OCI-LY3 (cell line): ENCODE data around the gene PTGS1.
"Not testable (repeated sequence)": the region's sequence is repeated elsewhere in the genome, so short reads cannot be mapped to it uniquely, and the experiment has no call there.

ENCODE experiments used
- H2AFZ ChIP-seq: fragments of 200-600, 300-600 bp; shearing (Covaris generic); 2 replicates; pipeline ENCODE4 v1.6.0; 2014; ENCODE audit warnings: antibody characterized with exemption, low read depth, low read length
- H3K27ac ChIP-seq: fragments of 200-600, 300-600 bp; sonication (generic); 2 replicates; pipeline ENCODE4 v1.5.1; 2014; ENCODE audit warnings: mild to moderate bottlenecking, low read length, moderate library complexity, mixed read lengths
- H3K27me3 ChIP-seq: fragments of 200-600, 300-600 bp; sonication (generic); 2 replicates; pipeline ENCODE4 v1.6.1; 2014; ENCODE audit warnings: low read depth, low read length, mixed read lengths
- H3K36me3 ChIP-seq: fragments of 200-600, 300-600 bp; sonication (generic); replicated peaks from 2 replicates; pipeline ENCODE3; 2014; ENCODE audit warnings: low read depth, low read length, mixed read lengths
- H3K4me1 ChIP-seq: fragments of 300-600, 200-600 bp; sonication (generic); 2 replicates; pipeline ENCODE4 v1.6.1; 2014; ENCODE audit warnings: low read length, mixed read lengths
- H3K4me2 ChIP-seq: fragments of 200-600, 300-600 bp; sonication (generic); 2 replicates; pipeline ENCODE4 v1.6.1; 2014; ENCODE audit warnings: low read length, mixed read lengths
- H3K4me3 ChIP-seq: fragments of 300-600, 200-600 bp; sonication (generic); 2 replicates; pipeline ENCODE4 v1.5.1; 2014; ENCODE audit warnings: antibody characterized with exemption, mild to moderate bottlenecking, low read length, moderate library complexity
- H3K79me2 ChIP-seq: fragments of 300-600, 200-600 bp; shearing (Covaris generic); 2 replicates; pipeline ENCODE4 v1.6.1; 2014; ENCODE audit warnings: mild to moderate bottlenecking, low read length, mixed read lengths
- H3K9ac ChIP-seq: fragments of 300-600, 200-600 bp; shearing (Covaris generic); 2 replicates; pipeline ENCODE4 v1.6.0; 2014; ENCODE audit warnings: mild to moderate bottlenecking, low read length, moderate library complexity
- H3K9me3 ChIP-seq: fragments of 200-600, 300-600 bp; shearing (Covaris generic); 2 replicates; pipeline ENCODE4 v1.6.1; 2014; ENCODE audit warnings: low read length, mixed read lengths; ENCODE audit not compliant: insufficient read depth
- H4K20me1 ChIP-seq: fragments of 200-600, 300-600 bp; sonication (generic); 2 replicates; pipeline ENCODE4 v1.6.1; 2016; ENCODE audit warnings: low read length, mixed read lengths; ENCODE audit not compliant: insufficient read depth
- CTCF ChIP-seq: fragments of 200-600, 300-600 bp; sonication (generic); IDR thresholded peaks from 2 replicates; pipeline ENCODE4 v1.5.1; 2014; ENCODE audit warnings: antibody characterized with exemption, low read length, low read depth
- EZH2phosphoT487 ChIP-seq: fragments of 200-600 bp; shearing (Covaris generic); IDR thresholded peaks from 2 replicates; pipeline ENCODE4 v1.6.1; 2018; ENCODE audit warnings: antibody characterized with exemption, mixed run types, low read depth

PTGS1 gene

DNA sequence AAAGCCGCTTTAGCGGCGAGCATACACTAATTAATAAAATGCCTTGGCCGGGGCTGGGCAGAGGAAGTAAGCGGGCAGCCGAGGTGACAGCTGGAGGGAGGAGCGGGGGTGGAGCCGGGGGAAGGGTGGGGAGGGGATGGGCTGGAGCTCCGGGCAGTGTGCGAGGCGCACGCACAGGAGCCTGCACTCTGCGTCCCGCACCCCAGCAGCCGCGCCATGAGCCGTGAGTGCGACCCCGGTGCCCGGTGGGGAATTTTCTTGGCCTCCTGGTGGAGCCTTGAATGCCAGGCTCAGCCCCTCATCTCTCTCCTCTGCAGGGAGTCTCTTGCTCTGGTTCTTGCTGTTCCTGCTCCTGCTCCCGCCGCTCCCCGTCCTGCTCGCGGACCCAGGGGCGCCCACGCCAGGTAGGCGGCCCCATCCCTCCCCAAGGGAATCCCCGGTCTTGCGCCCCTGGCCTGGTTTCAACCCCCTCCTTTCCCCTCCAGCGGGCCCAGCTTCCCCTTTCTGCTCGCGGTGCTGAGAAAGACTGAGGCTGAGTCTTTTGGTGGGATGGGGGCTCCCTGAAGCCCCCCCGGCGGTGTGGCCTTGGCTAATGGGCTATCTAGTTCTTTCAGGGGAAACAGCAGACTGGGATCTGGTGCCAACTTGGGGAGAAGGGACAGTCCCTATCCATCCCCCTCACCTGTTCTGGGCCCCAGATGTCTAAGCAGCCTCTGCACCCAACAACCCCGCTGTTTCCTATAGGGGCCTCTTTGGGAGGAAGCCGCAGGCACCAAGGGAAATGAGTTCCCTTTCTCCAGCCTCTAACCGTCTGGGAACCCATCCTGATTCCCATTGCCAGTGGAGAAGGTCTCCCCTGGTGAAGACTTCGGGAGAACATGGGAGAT is at the start of gene PTGS1:
Gene PTGS1 (plus strand): TSS at position 156 of the 887 bp plus-strand sequence. CDS start 61 bp downstream, at position 217.
- H2AFZ ChIP-seq: peak within 1 kb of the TSS; percentile 52
- peaks cover 41% of the 10 kb centered on the region for H3K36me3 ChIP-seq
- H3K9me3 ChIP-seq: no peaks in the 10 kb centered on the region
- no peaks in the 10 kb centered on the region for H3K27me3 ChIP-seq
- peaks cover 52% of the 10 kb centered on the region for H3K79me2 ChIP-seq
- TF ChIP-seq EZH2phosphoT487: no peak
- TF ChIP-seq CTCF: no peak
- peak within 1 kb of the TSS; percentile 99 for H3K4me2 ChIP-seq
- H3K4me1 ChIP-seq: peaks cover 64% of the 10 kb centered on the region
- H3K4me3 ChIP-seq: peak within 1 kb of the TSS; percentile 96
- H4K20me1 ChIP-seq: 0 out of 2 replicates have a peak, but pooled peaks cover 5% of the 10 kb centered on the region
- peak within 1 kb of the TSS; percentile 94 for H3K27ac ChIP-seq
- peak within 1 kb of the TSS; percentile 99 for H3K9ac ChIP-seq

DNA sequence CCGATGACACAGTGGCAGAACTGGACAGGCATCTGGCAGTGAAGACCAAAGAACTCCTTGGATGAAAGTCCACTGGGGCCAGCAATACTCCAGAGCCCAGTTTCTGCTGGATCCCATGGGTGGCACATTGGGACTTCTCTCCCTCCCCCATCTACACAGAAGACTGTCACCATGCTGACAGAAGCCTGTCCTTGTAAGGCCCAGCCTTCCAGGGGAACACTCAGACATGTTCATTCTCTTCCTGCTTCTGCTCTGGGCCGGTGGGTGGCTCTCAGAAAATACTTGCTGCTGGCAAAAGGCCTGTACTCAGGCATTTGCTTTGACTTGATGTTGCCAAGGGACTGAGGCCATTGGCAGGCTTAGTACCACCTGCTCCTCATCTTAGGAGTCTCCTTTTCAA is 48.3 kb upstream of the PTGS1 start:
- Histone ChIP-seq H2AFZ (no peak overlapping the region), H3K9me3 (no peaks in the 10 kb centered on the region), H3K79me2 (no peaks in the 10 kb centered on the region), H3K36me3 (peaks cover 26% of the 10 kb centered on the region), H3K27me3 (no peaks in the 10 kb centered on the region), H3K27ac (no peak overlapping the region), H4K20me1 (peaks cover 5% of the 10 kb centered on the region; the same call in 1 of the 2 replicates), H3K4me3 (no peak overlapping the region), H3K4me1 (peaks cover 30% of the 10 kb centered on the region), H3K9ac (no peak overlapping the region), H3K4me2 (no peak overlapping the region)
- no peak for TF ChIP-seq CTCF
- TF ChIP-seq EZH2phosphoT487: no peak

DNA sequence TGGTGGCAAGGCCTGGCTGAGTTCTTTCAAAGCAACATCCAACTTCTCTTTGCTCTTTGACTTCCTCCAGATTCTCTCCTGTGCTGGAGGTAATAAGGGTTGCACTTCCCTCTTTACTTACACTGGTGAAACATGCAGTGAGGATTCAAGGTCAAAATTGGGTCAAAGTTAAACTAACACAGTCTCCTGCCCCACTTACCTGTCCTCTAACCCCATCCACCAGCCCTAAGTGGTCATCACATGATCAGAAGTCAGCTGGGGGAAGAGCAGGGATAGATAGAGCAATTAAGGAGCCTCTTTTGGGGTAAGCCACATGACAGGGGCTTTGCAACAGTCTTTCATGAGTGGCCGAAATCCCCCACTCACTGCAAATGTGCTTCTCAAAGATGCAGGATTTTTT is 46.2 kb upstream of the PTGS1 start:
- Histone ChIP-seq H3K4me1 (peaks cover 37% of the 10 kb centered on the region), H3K36me3 (peaks cover 37% of the 10 kb centered on the region)
- not testable (repeated sequence) for H3K9me3 ChIP-seq, H4K20me1 ChIP-seq, H3K79me2 ChIP-seq, H3K27ac ChIP-seq, H3K27me3 ChIP-seq, H3K9ac ChIP-seq, H3K4me2 ChIP-seq, H3K4me3 ChIP-seq, H2AFZ ChIP-seq

- Histone ChIP-seq H3K36me3 (peaks cover 38% of the 10 kb centered on the region), H3K4me2 (no peak overlapping the region), H3K9ac (no peak overlapping the region), H3K4me3 (no peak overlapping the region), H3K27me3 (no peaks in the 10 kb centered on the region), H2AFZ (no peak overlapping the region), H3K27ac (no peak overlapping the region), H3K4me1 (peaks cover 33% of the 10 kb centered on the region), H3K79me2 (no peaks in the 10 kb centered on the region), H4K20me1 (peaks cover 9% of the 10 kb centered on the region), H3K9me3 (no peaks in the 10 kb centered on the region)
- TF ChIP-seq CTCF (no peak), EZH2phosphoT487 (no peak)
Measured at GRCh38 chr9:122325124-122325523, 45.7 kb upstream of the PTGS1 start.
